ENCODE measurements around the gene FOXRED1. TPM values are rescaled to one million over a fixed set of nuclear protein-coding genes. Genes with fewer than 3 reads are reported as not detected.

FOXRED1 gene
- total and polyA plus RNA-seq, 2 of the 13 experiments (the other 11 are each of a cell fraction or from before 2014, with no cell fraction given): 29.6 to 42.9 TPM

GRCh38 chr11:126268708-126269579 lies at the start of gene FOXRED1, which contains the start of gene SRPRA (continued):
- TF ChIP-seq GATA4 (IDR thresholded peaks at IDR 0.05; ENCODE audit: borderline replicate concordance, low read depth) (no peak), MED8 (CRISPR knock-in tag; IDR thresholded peaks at IDR 0.05; ENCODE audit: insufficient replicate concordance) (no peak), ZNF761 (CRISPR knock-in tag; conservative IDR thresholded peaks at IDR 0.05) (peak; percentile 92), MTF1 (CRISPR knock-in tag; IDR thresholded peaks at IDR 0.05) (no peak), ZNF24 (IDR thresholded peaks at IDR 0.05) (no peak), PRDM4 (CRISPR knock-in tag; IDR thresholded peaks at IDR 0.05; ENCODE audit: borderline replicate concordance) (no peak), SNAPC2 (CRISPR knock-in tag; IDR thresholded peaks at IDR 0.05) (0 out of 2 replicates have a peak, but pooled peaks have one; percentile 6), HOXA9 (CRISPR knock-in tag; IDR thresholded peaks at IDR 0.05; ENCODE audit: borderline replicate concordance) (no peak), ZBTB2 (CRISPR knock-in tag; IDR thresholded peaks at IDR 0.05; ENCODE audit: low read depth) (peak; percentile 45; the same call in 1 of the 2 replicates), ZFP1 (CRISPR knock-in tag; IDR thresholded peaks at IDR 0.05) (no peak), ZNF597 (CRISPR knock-in tag; IDR thresholded peaks at IDR 0.05) (no peak), ZNF768 (CRISPR knock-in tag; IDR thresholded peaks at IDR 0.05) (0 out of 2 replicates have a peak, but pooled peaks have one; percentile 8), EP300 (IDR thresholded peaks at IDR 0.05; ENCODE audit: low read depth in 2 of 2, low read length in 2 of 2) (peak in 1 of 2 experiments; percentile 46; a peak in 1 of 4 replicates), EP300 (CRISPR knock-in tag; IDR thresholded peaks at IDR 0.05; ENCODE audit: borderline replicate concordance) (no peak), PCBP1 (IDR thresholded peaks at IDR 0.05; ENCODE audit: borderline replicate concordance, low read depth, low read length) (peak; percentile 64; the same call in 1 of the 2 replicates), MYC (CRISPR knock-in tag; IDR thresholded peaks at IDR 0.05; ENCODE audit: borderline replicate concordance) (peak; percentile 84), ZNF674 (CRISPR knock-in tag; IDR thresholded peaks at IDR 0.05; ENCODE audit: low read depth) (no peak), THAP9 (CRISPR knock-in tag; IDR thresholded peaks at IDR 0.05; ENCODE audit: borderline replicate concordance) (peak; percentile 95), ZNF746 (CRISPR knock-in tag; IDR thresholded peaks at IDR 0.05) (no peak), ATF4 (CRISPR knock-in tag; IDR thresholded peaks at IDR 0.05) (peak in 1 of 2 experiments; percentile 57; a peak in 1 of 4 replicates)

Measured in HepG2 (cell line).